Lower leg skin (tissue), 3 donors: ENCODE results near the gene PCNX4.

ENCODE experiments used
- POLR2A ChIP-seq, 2 donors: fragments of 450-650 bp; IDR thresholded peaks; one replicate each; pipeline ENCODE4 v1.6.1; 2016 to 2017; ENCODE audit warnings: antibody characterized with exemption in 2 of 2, mild to moderate bottlenecking in 1 of 2, moderate library complexity in 1 of 2
- TF ChIP-seq, protein P1 (sequence below), 3 donors: fragments of 450-650 bp; IDR thresholded peaks; one replicate each; pipeline ENCODE4 v1.5.1; 2016; ENCODE audit warnings: antibody characterized with exemption in 3 of 3, mild to moderate bottlenecking in 3 of 3, moderate library complexity in 2 of 3

- no peak for TF ChIP-seq POLR2A (IDR thresholded peaks at IDR 0.05)
- TF ChIP-seq, protein P1, sequence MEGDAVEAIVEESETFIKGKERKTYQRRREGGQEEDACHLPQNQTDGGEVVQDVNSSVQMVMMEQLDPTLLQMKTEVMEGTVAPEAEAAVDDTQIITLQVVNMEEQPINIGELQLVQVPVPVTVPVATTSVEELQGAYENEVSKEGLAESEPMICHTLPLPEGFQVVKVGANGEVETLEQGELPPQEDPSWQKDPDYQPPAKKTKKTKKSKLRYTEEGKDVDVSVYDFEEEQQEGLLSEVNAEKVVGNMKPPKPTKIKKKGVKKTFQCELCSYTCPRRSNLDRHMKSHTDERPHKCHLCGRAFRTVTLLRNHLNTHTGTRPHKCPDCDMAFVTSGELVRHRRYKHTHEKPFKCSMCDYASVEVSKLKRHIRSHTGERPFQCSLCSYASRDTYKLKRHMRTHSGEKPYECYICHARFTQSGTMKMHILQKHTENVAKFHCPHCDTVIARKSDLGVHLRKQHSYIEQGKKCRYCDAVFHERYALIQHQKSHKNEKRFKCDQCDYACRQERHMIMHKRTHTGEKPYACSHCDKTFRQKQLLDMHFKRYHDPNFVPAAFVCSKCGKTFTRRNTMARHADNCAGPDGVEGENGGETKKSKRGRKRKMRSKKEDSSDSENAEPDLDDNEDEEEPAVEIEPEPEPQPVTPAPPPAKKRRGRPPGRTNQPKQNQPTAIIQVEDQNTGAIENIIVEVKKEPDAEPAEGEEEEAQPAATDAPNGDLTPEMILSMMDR (IDR thresholded peaks at IDR 0.05), result no peak
Observed at GRCh38 chr14:60174352-60175254, 82.9 kb downstream of the PCNX4 start.
